ENCODE measurements around the gene FMO5.
"Not testable (repeated sequence)": the region's sequence is repeated elsewhere in the genome, so short reads cannot be mapped to it uniquely, and the experiment has no call there.

FMO5 gene

DNA sequence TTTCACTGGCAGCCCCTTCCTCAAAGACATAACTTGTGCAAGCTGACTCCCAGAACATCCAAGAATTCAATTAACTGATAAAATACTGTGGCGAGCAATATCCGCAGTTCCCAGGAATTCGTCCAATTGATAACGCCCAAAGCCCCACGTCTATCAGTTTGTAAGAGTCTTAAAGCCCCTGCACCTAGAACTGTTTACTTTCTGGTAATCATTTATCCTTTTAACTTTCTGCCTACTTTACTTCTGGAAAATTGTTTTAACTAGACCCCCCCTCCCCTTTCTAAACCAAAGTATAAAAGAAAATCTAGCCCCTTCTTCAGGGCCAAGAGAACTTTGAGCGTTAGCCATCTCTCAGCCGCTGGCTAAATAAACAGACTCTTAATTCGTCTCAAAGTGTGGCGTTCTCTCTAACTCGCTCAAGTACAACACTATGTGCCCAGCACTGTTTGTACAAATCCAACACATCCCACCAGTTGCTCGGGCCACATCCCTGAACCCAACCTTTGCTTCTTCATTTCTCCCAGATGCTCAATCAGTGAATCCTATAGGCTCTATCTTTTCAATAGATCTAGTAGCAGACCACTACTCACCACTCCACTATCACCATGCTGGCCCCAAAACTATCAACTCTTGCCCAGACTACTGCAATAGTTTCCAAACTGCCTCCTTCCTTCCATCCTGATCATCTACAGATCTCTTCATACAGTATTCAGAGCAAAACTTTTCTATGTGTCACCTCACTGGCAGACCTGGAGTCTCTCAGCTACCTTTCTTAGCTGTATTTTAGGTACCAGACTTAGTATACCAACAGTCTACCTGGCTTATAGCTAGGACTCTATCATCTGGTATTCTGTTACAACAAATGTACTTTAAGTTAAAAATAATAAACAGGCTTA lies 14.0 kb upstream of the FMO5 start:
- no peak for DNase-seq

DNA sequence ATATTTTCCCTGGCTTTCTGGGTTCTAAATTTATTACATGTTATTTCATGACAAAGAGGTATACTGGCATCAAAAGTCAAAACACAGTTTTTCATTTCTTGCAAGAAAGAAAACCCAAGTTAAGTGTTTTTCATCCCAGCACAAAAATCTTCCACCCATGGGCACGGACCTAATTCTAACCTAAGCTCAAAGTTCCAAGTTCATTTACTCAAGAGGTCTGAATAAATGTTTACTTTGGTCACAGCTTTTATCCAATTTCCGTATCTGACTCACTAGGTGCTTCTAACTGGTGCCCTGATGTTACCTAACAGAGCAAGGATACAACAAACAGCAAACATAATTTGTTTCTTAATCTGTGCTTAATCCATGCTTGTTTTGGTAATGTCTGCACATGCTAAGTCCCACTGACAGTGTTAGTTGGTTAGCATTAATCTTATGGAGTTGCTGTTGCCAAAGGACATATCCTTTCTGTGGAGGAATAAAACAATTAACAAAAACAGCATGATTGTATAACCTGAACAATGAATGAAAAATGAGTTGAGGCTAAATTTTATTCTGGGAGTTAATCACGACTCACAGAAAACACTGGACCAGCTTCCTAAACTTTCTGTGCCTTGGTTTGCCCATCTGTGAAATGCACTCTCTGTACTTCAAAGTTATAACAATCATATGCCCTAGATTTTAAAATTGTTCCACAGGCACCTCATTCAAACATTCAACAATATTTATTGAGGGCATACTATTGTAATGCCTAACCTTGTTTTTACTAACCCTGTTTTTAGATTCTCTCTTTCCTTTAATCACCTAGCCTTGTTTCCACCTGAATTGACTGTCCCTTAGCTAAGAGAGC lies 13.1 kb upstream of the FMO5 start:
- no peak for DNase-seq

DNA sequence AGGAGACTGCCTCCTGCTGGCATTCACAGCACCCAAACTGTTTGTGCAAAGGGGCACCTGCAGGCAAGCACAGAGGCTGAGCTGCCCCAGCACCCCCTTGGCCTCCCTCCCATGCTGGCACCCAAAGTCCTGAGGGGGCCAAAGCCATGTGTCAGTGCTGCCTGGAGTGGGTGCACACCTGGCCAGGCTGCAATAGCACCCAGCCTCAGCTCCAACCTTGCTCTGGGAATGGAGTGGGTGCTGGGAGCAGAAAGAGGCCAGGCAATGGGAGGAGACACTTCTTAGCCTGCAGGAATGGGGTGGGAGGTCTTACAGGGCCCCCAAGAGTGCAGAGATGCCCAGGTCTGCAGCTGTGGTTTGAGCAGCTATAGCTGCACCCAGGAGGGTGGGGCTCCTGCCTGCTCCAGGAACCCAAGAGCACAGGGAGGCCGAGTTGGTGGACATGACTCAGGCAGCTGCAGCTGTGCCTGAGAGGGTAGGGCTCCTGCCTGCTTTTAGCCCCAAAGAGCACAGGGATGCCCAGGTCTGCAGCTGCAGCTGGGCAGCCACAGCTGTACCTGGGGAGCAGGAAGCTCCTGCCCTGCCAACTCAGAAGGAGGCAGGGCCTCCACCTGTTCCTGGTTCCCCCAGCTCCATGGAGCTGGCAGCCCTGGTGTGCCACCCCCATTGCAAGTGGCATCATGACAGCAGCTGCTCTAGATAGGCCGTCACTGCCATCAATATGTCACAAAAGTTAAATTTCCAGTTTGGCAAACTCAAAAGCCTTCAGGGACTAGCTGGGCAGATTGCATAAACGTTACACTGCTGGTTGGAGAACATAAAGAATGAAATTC lies 12.0 kb upstream of the FMO5 start:
- DNase-seq = no peak

DNA sequence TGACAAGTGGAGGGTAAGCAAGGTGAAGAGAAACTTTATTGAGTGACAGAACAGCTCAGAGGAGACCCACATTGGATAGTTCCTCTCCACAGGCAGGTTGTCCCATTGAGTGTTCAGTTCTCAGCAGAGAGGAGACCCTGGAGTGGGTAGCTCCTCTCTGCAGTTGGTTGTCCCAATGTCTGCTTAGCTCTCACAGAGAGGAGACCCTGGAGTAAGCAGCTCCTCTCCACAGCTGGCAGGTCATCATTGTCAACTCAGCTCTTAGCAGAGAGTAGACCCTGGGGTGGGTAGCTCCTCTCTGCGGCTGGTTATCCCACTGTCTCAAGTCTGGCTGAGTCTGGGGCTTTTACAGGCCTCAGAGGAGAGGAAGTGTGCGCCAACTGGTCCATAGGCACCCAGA lies 11.3 kb upstream of the FMO5 start:
- no peak for DNase-seq

DNA sequence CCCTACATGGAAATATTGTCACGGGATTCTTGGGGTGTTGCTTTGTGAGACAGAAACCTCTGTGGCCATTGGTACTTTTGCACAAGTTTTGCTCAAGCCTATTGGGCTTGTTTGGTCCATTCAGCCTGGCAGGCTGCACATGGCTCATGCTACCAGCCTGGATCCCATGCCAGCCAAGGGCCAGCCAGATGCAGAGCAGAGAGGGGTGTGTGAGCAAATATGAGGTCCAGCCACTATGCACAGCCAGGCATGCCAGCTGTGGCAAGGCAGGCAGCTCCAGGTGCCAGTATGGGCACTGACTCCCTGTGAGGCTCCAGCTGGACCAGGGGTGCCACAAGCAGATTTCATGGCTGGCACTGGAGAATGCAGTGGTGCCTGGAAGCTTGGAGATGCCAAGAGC lies 10.7 kb upstream of the FMO5 start:
- no peak for DNase-seq

DNA sequence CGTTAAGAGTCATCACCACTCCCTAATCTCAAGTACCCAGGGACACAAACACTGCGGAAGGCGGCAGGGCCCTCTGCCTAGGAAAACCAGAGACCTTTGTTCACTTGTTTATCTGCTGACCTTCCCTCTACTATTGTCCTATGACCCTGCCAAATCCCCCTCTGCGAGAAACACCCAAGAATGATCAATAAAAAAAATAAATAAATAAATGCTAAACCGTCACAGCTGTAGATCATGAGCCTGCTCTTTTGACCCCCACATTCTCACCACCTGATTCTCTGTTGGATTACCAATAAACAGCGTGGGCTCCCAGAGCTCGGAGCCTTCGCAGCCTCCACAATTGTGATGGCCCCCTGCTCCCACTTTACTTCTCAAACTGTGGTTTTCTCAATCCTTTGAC lies 8.8 kb upstream of the FMO5 start:
- DNase-seq = not testable (repeated sequence)

DNA sequence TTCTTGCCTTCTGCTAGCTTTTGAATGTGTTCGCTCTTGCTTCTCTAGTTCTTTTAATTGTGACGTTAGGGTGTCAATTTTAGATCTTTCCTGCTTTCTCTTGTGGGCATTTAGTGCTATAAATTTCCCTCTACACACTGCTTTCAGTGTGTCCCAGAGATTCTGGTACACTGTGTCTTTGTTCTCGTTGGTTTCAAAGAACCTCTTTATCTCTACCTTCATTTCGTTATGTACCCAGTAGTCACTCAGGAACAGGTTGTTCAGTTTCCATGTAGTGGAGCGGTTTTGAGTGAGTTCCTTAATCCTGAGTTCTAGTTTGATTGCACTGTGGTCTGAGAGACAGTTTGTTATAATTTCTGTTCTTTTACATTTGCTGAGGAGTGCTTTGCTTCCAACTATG lies 5.9 kb upstream of the FMO5 start:
- DNase-seq = not testable (repeated sequence)

DNA sequence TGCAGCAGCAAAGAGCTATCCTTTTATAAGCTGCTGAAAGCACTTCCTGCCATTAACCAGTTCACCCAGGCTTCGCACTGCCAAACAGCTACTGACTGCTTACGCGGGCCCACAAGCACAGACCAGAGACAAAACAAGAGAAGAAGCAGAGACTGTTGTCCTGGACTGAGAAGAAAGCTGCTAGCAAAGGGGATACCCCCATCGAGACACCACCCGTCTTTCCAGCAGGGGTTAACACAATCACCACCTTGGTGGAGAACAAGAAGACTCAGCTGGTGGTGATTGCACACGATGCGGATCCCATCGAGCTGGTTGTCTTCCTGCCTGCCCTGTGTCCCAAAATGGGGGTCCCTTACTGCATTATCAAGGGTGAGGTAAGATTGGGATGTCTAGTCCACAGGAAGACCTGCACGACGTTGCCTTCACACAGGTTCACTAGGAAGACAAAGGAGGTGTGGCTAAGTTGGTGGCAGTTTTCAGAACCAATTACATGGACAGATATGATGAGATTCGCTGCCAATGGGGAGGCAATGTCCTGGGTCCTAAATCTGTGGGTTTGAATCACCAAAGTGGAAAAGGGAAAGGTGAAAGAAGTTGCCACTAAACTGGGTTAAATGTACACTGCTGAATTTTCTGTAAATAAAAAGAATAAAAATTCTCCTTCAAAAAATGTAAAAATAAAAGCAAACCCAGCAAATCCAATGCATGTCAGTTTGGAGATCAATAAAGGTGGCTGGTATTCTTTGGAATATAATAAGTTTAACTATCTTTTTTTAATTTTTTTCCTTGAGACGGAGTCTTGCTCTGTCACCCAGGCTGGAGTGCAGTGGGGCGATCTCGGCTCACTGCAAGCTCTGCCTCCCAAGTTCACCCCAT lies 1.2 kb downstream of the FMO5 start:
- no peak for DNase-seq

DNA sequence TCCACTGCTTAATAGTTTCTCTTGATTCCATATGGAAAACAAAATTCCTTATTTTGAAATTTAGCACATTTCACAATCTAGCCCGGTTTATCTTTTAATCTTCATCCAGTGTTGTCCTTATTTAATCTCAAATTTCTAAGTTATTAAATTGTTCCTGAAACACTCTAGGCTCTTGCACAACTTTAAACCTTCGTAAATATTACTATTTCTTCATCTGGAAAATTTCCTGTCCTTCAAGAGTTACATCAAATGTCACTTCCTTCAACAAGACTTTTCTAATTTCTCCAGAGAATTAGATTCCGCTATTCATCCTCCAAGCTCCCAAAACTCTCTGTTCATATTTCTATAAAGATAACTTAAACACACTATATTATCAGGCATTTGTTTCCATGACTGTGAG lies 6.5 kb downstream of the FMO5 start:
- no peak for DNase-seq

DNA sequence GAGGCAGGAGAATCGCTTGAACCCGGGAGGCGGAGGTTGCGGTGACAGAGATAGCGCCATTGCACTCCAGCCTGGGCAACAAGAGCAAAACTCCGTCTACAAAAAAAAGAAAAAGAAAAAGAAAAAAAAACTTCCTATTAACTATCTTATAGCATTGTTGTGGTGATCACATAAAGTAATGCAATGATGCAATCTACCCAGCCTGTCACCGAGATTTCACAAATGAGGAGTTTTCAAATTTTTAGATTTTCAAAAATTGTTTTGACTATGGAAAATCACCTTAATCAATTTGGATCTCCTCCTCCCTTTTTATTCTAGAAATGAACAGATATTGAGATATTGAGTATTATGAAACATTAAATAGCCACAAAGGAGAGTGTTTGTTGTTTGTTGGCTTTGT lies 8.0 kb downstream of the FMO5 start:
- no peak for DNase-seq

DNA sequence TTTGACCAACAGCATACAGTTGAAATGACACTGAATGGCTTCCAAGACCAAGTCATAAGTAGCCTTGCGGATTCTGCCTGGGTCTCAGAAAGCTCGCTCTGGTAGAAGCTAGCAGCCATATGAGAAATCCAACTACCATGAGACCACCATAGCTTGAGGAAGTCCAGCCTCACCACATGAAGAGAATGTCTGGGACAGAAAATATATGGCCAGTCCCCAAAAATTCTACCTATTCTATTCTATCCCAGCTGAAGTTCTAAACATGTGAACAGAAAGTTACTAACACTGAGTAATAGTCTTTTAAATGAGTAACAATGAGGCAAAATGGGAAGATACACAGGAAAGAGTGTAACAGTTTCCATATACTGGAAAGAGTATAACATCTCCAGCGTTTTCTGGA lies 9.0 kb downstream of the FMO5 start:
- DNase-seq = no peak

DNA sequence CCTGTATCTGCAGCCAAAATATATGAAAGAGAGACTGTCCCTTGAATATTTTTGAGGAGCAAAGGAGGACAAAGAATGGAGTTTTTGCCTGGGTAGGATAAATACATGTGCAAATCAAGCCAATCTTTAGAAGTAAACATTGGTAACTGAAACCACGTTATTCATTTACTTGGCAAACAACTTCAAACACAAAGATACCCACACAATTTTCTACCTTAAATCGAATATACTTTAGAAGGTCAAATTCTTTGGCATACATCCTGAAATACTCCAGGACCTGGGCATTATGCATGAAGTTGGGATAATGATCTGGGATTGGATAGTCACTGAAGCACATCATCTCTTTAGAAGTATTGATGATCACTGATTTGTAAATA lies 9.6 kb downstream of the FMO5 start:
- DNase-seq = no peak

DNA sequence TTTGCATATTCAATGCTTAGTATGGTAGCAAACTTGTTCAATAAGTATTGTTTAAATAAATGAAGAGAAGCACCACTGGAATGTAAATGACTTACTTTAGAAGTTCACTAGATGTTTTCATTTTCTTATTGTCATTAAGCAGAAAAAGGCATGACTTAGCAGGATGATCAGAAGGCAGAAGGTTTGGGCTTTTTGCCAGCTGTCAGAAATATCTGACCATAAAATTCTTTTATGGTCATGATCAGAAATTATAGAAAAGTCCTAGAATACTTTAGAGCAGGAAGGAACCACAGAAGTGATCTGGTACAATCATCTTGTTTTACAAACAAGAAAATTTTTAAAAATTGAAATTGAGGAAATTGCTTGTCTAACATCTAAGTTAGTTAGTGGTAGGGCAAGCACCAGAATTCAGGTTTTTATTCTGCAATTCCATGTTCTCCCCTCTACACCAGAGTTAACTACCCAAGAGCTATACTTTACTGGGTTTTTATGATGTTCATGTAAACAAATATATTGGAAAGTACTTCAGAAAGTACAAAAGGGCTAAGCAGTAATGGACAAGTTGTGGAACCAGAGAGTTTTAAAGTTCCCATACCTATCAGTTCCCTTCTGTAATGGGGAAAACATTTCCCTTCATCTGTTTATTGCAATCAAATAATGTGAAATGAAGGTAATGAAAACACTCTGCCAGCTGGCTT lies 10.1 kb downstream of the FMO5 start:
- DNase-seq = no peak

DNA sequence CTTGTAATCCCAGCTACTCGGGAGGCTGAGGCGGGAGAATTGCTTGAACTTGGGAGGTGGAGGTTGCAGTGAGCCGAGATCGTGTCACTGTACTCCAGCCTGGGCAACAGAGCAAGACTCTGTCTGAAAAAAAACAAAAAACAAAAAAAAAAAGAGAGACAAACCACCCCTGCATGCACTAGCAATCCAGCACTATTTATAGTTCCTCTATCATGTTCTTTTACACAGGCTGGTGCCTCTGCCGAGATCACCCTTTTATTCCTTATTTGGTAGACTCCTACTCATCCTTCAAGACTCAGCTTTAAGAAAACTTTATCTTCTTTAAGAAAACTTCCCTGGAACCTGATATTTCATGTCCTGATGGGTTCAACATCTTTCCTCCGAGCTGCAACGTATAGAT lies 10.8 kb downstream of the FMO5 start:
- no peak for DNase-seq

DNA sequence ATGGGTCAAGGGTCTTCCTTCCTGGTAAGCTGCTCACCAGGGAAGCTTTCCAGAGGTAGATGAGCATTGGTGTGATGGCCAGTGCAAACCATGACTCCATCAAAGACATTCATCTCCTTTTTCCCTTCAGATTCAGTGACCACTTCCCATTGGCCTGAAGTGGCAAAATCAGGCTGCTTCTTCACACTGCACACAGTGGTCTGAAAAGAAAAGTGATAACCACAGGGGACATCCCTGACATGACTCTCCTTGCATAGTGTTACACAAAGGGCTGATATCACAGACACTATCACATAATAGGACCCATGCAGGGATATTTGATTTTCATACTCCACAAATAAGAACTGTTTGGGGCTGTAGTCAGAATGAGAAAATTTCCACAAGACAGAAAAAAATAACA lies 11.9 kb downstream of the FMO5 start:
- DNase-seq = no peak

DNA sequence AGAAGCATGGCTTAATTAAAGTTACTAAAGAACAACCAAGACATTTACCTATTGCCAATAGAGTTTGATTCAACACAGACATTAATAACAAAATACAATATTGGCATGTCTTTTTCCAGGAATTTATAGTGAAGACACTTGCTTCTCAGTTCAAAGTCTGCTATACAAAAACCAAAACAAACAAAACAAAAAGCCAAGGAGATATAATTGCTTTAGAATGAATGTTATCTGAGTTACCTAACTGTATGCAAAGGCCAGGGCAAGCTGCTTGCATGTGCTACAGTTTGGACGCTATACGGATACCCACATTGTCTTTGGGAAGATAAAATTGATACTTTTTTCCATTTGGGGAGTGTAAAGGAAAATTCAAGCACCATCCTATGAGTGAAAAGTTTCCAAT lies 13.6 kb downstream of the FMO5 start:
- no peak for DNase-seq

DNA sequence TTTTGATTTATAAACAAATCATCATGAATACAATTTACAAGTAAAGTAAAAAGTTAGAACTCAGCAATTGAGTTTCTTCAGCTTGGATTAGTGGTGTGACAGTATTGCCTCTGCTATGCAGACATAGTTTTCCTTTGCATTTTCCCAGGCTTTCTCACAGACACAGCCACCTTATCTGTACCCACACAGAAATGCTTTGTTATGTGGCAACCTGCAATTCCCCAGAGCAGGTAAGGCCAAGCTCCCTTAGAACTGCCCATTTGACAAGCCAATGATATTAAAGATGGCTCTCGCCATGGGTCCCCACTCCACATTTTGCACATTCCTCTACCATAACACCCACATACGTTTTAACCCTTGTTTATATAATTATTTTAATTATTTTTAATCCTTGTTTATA lies 14.2 kb downstream of the FMO5 start:
- DNase-seq = no peak

DNA sequence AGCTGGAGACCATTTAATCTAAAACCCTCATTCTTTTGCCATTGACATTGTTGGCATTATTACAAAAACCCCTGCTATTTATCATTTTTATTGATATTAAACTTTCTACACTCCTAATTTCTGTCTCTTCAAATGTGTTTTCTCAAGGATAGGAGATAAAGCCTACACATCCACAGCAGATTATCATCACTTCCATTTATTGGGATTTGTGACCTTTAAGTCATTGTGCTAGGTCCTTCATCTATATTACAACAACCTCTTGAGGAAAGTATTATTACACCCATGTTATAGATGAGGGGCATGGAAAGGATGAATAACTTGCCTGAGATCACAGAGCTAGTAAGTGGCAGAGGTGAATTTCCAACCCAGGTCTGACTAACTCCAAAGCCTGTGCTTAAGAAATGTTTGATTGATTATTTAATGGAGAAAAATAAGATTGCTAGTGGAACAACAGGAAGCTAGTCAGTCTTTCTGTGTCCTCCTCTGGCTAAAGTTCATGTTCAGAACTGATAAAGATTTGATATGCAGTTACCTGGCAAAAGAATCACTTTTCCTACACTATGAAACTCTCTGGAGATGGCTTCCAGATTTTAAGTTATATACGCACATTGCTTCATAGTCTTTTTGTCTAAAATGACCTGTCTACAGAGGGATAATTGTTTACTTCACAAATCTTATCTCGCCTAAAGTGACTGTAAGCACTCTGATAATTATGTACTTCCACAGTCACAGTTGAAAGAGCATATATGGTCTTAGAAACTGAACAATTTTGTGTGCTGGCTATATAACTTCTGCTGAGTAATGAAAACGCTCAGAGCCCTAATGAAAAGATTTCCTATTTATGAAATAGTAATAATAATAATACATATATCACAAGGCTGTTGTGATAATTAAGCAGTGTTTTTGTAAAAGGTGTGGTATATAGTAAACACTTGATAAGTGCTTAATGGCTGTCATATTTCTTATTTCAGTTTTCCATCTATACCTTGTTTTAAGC lies 15.0 kb downstream of the FMO5 start:
- DNase-seq = no peak

DNA sequence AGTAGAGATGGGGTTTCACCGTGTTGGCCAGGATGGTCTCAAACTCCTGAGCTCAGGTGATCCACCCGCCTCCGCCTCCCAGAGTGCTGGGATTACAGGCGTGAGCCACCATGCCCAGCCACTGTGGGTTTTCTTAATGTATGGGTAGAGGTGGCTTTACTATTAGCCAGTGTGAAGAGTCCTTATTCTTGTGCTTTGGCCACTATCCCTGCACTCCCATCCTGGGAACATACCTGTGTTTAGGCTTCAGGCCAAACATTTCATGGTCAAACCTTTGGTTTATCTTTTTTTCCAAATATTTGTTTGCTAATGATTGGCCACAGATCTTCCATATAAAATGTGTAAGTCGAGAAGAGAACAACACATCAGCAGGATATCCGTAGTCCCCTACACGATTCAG lies 16.5 kb downstream of the FMO5 start:
- no peak for DNase-seq

DNA sequence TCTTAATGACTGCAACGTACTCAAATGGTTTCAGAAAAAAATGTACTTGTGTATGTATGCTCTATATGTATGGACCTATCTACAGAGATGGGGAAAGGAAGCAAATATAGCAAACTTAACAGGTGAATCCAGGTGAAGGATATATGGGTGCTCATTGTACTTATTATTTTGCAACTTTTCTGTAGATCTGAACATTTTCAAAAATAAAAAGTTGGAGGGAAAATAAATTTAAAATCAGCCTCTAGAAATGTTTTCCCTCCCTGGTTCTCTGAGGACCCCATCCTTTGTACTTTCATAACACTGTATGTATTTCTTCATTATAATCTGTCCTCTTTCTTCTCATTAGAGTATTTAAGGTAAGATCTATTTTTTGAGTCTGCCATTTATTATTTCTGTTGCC lies 17.9 kb downstream of the FMO5 start:
- no peak for DNase-seq

Data from NCI-H524 (cell line).